Stimulated activated CD4-positive, alpha-beta T cell treated with anti-CD3 and anti-CD28 coated beads, Interleukin-1b, Interleukin-23, amount 100 ng/mL, for 4 hours (primary cell): ENCODE data around the gene UCK2.

Experiments used
- DNase-seq, 2 donors: peaks; one replicate each; pipeline ENCODE4 v3.0.0-alpha.2; 2020; ENCODE audit warnings: low read depth in 2 of 2

Gene UCK2

DNA sequence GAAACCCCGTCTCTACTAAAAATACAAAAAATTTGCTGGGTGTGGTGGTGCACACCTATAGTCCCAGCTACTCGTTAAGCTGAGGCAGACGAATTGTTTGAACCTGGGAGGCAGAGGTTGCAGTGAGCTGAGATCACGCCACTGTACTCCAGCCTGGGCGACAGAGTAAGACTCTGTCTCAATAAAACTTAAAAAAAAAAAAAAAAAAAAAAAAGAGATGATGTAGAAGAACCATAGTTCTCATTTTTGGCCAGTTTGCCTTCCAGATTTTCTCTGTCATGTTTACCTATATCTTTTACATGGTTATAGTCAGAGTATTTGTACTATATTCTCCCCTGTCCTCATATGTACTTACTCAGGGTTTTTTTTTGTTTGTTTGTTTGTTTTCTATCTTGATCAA lies 53.6 kb downstream of the UCK2 start:
- DNase-seq = no peak

DNA sequence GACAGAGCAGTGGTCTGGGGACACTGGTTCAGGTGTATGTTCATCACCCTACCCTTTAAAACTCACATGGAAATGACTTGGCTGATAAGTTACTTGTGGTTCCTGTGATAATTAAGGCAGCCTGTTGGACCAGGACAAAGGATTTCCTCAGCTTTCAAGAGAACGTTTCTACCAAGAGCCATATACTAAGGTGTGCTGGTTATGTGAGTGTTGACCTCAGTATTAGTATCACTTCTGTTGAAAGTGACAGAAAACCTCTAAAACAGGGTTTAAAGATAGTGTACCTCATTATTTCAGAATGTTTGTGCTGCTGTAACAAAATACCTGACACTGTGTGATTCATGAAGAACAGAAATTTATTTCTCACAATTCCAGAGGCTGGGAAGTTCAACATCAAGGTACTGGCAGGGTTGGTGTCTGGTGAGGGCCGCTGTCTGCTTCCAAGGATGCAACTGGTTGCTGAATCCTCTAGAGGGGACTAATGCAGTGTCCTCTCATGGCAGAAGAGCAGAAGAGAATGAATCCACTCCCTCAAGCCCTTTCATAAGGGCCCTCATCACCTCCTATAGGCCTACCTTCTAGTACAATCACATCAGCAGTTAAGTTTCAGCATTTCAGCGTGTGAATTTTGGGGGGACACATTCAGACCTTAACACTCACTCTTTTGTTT lies 54.9 kb downstream of the UCK2 start:
- no peak for DNase-seq

DNA sequence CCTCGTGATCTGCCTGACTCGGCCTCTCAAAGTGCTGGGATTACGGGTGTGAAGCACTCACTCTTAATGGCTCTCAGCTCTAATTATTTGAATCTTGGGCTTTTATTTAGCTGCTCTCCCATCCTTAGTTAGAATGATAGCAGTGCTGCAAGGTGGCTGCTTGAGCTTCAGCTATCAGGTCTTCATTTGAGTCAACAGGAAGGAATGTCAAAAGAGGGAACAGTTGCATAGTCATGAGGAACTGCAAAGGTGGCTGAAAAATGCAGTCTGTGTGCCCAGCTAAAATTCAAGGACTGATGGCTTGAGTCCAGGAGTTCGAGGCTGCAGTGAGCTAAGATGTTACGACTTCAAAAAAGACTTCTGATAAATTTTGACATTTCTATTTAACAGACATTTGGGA lies 55.6 kb downstream of the UCK2 start:
- no peak for DNase-seq

DNA sequence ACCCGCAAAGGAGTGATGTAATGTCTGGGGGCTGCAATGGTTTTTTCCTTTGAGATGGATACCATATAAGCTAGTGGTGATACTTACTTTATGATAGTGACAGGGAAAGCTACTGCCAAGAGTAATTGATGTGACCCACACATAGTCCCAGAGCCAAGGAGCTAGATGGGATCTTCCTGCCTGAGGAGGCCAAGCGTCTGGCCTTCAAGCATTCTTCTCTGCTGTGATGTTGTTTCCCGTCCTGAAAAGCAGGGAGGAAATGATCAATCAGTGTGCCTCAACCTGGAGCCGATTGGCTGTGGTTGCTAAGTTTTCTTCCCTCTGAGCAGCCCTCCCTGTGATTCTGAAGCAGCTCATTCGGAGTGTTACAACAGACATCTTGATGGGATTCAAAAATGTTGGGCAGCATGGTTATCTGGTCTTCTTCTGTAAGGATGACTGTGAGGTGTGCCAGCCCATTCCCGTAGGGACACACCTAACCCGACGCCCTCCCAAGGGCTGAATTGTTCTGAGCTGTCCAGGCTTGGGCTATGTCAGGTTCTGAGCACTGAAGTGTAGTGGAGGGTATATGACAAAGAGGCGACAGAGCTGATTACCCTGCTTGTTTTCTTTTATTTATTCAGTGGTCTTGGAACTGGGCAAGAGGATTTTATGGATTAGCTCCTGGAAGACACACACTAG lies 56.7 kb downstream of the UCK2 start:
- DNase-seq = no peak

DNA sequence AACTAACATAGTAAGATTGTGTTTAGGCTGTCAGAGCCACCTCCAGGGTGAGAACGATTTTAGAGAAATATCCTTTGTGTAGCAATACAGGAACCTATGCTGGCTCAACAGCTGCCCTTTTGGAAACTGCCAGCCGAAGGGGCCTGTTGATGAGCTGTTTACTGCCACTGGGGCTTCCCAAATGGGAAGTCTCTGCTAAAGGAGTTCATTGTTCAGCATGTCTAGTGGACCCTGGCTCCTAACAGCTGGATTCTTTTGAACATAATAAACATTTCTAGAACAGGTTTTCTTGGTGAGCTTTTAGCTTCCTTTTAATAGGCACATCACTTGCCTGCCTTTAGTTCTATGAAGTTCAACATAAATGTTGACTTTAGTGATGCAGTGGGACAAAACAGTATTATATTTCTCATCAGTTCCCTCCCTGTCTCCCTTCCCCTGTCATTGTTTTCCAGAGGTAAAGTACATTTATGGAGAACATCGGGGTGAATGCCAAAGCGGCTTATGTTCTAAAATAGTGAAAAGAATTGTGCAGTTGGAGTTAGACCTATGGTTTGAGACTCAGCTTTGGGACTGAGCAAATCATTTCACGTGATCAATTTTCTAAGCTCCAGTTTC lies 57.4 kb downstream of the UCK2 start:
- no peak for DNase-seq

DNA sequence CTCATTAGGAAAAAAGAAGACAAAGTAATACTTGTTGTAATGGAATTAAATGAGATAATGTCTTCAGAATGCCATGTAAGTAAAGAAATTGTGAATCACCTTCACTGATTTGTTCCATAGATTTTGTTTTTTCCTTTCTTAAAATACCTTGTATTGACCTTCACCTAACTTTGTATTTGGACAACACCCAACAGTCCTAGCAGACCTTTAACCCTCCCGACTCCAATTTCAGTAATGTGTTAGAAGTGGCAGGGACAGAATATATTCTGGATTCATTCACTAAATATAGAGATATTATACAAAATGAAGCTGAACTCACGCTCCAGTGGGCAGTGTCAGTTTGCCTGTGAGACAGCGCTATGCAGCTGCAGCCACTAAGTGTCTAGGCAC lies 57.9 kb downstream of the UCK2 start:
- no peak for DNase-seq

DNA sequence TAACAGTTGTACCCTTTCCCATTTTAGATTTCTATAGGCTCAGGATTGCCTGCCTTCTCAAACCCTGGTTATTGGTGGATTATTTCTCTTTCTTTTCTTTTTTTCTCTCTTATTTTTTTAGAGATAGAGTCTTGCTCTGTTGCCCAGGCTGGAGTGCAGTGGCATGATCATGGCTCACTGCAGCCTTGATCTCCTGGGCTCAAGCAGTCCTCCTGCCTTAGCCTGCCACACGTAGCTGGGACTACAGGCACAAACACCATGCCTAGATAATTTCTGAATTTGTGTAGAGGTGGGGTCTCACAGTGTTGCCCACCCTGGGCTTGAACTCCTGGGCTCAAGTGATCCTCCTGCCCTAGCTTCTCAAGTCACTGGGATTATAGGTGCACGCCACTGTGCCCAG lies 58.8 kb downstream of the UCK2 start:
- no peak for DNase-seq

DNA sequence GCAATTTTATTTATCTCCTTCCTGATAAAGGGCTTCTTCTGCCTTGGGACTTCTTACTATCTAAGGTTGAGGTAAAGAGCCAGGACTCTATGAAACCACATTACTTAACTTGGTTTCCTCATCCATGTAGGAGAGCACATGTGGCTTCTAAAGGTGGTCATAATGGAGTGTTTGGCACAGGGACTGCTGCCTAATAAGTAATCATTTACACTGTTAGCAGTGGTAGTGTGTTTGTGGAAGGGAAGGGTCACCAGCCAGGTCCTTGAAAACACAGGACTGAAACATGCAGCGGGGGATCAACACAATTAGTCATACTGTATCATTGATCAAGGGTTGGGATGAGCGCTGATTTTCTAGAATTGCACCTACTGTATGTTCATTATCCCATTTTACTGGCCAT lies 59.6 kb downstream of the UCK2 start:
- no peak for DNase-seq

DNA sequence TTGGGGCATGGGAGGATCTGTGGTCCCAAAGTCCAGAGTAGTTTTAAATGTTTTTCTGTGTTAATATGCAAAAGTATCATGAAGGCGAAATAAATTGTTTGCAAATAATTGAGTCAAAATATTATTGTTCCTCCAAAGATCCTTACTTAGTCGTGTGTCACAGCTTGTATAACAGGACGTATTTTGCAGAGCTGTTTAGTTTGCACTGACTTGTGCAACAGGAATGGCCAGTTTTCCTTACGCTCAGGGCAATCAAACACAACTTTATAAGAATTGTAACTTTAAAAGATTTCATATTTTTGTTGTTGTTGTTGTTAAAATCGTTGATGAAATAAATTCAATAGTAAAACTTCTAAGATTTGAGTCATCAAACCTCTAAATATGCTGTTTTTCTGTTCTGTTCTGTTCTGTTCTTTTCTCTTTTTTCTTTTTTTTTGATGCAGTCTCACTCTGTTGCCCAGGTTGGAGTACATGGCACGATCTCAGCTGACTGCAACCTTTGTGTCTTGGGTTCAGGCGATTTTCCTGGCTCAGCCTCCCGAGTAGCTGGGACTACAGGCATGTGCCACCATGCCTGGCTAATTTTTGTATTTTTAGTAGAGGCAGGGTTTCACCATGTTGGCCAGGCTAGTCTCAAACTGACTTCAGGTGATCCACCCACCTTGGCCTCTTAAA lies 60.6 kb downstream of the UCK2 start:
- DNase-seq = no peak

DNA sequence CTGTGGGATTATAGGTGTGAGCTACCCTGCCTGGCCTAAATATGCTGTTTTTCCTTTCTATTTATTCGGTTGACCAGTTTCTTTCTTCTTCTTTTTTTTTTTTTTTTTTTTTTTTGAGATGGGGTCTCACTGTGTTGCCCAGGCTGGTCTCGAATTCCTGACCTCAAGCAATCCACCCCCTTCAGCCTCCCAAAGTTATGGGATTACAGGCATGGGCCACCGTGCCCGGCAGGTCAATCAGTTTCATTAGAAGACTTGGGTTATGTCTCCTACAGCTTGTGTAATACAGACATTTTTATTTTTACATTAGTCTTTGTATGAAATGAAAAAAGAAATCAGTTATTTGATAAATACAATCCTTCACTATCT lies 61.1 kb downstream of the UCK2 start:
- no peak for DNase-seq

DNA sequence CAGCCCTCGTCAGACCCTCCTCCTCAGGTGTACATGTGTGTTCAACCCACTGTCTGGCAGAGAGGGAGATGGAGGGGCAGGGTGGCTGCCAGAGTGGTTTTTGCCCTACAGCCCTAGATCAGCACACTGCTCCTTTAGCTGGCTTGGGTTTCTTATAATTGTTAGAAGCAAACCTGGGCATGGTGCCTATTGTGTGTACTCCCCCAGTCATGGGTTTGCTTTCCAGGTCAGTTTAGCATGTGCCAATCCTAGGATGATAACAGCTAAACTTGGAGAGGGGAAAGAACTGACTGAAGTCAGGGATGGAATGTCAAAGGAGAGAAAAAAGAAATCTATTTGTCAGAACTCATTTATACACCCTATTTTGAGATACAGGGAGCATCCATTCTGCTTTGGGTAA lies 63.3 kb downstream of the UCK2 start:
- DNase-seq = no peak

DNA sequence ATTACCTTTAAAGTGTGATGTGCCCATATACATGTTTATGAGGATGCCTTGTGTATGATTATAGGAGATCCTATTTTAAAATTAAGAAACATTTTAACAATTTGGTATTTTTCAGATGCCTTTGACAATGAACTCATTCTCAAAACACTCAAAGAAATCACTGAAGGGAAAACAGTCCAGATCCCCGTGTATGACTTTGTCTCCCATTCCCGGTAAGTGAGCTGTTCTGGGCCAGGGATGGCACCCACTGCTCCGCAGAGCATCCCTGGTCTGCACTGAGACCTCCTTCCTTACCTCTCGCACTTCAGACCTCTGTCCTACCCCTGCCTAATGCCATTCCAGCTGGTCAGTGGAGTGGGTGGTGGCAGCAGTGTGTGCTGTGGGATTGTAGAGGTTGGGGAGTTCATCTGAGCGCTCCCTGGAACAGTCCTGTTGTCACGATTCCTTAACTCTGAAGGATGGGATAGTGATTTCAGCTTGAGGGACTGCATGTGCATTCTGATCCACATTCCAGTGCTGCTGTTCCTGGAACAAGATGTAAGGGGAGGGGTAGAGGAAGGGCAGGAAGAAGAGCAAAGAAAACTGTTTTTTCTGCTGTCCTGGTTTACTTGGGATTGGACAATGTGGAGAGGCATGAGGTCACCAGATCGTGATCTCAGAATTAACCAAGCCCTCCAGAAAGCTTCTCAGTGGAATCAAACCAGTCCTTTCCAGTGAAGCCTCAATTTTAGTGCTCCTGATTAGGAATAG lies 63.9 kb downstream of the UCK2 start:
- DNase-seq = no peak

DNA sequence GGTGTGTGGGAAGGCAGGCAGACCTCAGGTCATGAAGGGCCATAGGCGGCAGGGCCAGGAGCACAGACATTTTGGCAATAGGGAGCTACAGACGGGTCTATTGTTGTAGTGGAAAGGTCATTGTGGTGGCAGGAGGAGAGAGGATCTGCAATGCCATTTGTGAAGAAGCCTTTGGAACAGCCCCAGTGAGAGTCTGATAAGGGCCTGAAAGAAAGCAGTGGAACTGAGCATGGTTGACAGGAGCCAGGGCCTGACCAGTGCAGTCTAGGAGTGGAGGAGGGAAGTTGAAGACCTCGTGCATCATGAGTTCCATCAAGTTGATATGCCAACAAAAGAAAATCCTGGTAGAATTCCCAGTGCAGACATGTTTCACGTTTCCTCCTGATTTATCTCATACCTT lies 65.5 kb downstream of the UCK2 start:
- DNase-seq = no peak

DNA sequence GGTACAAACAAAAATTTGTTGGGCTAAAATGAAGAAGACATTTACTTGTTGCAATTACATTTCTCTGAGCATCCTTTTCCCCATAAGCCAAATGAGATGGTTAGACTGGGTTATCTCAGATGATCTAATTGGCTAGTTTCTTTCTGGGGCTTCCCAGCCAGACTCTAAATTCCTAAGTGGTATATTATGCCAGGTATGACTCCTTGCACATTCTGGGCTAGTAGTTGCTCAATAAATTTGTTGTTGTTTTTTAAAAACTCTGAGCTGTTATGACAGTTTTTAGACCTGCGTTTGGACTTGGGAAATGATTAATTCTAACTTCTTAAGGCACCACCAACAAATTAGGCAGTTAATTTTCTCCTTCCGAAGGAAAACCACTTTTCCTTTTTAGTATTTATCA lies 66.1 kb downstream of the UCK2 start:
- no peak for DNase-seq

DNA sequence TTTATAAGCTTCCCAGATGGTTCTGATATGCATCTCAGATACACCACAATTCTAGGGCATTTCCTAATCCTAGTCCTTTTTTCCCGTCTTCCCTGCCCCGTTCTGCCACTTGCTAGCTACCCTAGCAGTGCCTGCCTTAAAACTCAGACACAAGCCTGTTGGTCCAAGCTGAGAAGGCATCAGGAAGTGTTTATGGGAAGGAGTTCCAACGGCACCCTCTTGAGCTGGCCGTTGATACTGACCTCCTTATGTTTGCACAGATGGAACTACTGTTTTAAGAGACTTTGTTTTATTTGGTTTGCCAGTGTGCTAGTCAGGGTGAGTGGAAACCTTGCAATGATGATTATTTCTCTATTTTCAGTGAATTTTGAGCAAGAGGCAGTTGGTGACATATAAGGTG lies 67.2 kb downstream of the UCK2 start:
- no peak for DNase-seq

DNA sequence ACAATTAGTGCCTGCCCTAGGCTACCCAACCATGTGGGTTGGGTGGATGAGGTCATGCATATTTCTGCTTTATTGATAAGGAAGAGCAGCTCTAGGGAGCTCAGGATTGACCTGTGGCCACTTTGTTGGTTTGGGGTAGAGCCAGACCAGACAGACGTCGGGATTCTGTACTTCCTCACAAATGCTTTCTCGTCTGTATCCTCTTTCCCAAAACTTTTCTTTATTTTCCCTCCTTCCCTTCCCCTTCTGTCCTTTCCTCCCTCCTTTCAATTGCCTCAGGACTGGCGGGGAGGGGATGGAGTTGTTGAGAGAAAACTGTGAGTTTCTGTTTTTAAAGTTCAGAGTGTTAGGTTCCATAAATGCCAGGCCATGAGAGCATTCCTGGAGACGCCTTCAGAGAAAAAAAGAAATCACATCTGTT lies 68.0 kb downstream of the UCK2 start:
- no peak for DNase-seq

DNA sequence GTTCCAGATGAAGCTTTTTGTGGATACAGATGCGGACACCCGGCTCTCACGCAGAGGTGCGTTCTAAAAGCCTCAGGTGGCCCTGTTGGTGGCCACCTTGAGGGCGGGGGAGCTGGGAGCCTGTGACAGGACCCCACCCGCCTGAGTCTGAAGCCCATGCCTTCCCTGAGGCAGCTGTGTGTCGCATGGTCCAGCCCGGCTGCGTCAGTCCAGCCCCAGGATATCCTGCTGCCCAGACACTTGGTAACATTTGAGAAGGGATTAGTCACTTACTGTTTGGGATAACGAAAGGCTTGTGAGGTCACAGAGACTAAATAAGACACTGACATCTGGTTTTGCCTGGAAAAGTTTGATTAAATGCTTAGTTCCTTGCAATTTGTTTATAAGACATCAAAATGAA lies 68.9 kb downstream of the UCK2 start:
- DNase-seq = no peak

DNA sequence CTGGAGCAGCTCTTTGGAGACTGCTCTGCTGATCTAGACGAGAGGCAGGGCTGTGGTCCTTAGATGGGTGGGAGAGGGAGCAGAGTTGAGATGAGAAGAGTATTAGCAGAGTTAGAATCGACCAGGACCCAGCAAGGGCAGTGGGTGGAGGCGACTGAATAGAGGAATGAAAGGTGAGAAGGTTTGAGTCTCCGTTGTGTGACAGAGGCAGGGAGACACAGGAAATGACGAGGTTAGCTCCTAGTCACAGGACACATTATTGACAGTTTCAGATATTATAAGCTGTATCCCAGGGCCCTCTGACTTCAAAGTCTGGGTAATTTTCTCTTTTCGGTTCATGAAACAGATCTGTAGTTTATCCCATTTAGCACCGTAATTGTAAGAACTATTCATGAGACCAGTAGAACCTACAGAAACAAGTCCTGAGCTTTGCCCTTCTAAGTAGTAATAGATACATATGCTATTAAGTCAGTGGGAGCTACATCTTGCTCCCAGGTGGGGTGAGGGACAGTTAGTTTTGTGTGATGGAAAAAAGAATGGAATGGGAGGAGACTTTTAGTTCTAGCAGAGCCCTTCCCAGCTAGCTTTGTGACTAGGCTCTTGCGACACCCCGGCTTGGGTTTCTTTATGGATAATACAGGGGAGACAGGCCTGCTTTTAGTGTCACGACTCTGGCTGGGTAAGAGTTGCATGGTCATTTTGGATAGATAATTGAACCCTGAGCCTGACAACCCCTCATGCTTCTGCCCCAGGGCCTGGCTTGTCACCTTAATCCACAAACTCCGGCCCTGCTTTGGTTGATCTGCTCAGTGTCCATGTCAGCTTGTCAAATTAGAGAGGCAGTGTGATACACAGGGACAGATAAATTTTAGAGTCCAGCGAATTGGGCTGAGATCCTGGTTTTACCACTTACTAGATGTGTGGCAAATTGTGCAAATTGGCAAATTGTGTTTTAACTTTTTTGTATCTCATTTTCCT lies 70.2 kb downstream of the UCK2 start:
- no peak for DNase-seq

DNA sequence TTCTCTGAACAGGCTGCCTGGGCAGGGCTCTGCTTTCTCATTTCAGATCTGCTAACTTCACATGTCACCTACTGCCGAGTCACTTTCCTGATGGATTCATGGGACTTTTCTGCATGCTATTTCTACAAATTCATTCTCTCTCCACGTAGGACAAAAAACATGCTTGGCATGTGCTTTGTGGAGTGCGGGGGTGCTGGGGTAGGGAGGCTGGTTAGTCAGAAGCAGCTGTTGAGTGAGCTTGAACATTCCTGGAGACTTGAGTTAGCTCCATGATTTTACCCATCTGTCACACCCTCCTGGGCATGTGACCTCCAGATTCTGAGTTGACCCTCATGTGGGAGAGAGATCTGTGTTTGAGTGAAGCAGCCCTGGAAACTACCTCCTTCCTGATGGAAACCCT lies 71.4 kb downstream of the UCK2 start:
- no peak for DNase-seq

DNA sequence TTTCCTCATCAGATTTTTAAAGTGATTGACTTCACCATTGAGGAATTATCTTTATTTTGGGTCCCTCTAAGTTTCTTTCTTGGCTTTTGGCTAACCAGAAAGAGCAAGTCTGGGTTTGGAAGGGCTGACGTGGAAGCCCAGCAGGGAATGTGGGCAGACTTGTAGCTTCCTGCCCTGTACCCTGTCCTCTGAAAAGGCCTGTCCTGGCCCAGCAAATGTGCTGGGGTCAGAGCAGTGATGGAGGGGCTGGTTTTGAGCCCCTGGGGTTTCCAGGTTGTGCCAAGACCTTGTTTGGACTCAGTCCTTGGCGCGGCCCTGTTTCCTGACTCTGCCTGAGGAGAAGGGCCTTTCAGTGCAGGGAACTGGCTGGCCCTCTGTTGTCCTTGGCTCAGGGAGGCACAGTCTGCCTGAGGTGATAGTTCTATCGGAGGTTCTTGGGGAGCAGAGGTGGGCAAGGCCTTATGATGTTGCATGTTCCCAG lies 72.1 kb downstream of the UCK2 start:
- no peak for DNase-seq
